ENCODE data around the gene TARM1. TPM values are rescaled to one million over a fixed set of nuclear protein-coding genes. Genes with fewer than 3 reads are reported as not detected.

Gene TARM1
- total RNA-seq (under 1 TPM in 1 of 2 donors, not detected in 1; 0.71 TPM), polyA plus RNA-seq (under 1 TPM in 1 of 2 donors, not detected in 1; 0.60 TPM)
- long read RNA-seq, donor 1 = 0 reads
- long read RNA-seq, donor 2 = 0 reads
- long read RNA-seq, donor 3 = 0 reads
- long read RNA-seq, donor 4 = 0 reads
- long read RNA-seq, donor 5 = 0 reads

GRCh38 chr19:54081032-54081431 lies at the start of gene TARM1:
TARM1 (minus strand) TSS chr19:54081365; CDS start chr19:54081340, 25 bp downstream.
- H3K9ac ChIP-seq (ENCODE audit: insufficient read depth in 1 of 2, low read length in 2 of 2) = no peak within 1 kb of the TSS
- ATAC-seq (ENCODE audit: insufficient read depth, low FRiP score) = no peak
- H3K27me3 ChIP-seq (ENCODE audit: control insufficient read depth in 3 of 3, insufficient read depth in 3 of 3, low read length in 2 of 3) = no peaks in the 10 kb centered on the region
- H3K9me3 ChIP-seq (ENCODE audit: control insufficient read depth in 4 of 4, insufficient read depth in 3 of 4, low read length in 3 of 4) = peaks cover 0 to 15% (median 4%) of the 10 kb centered on the region in 4 donors
- H3K4me3 ChIP-seq = no peak within 1 kb of the TSS
- TF ChIP-seq CTCF (IDR thresholded peaks at IDR 0.05; ENCODE audit: control extremely low read depth, extremely low read depth) = no peak
- 42 to 81% methylated on average over 7 of the region's 7 CpGs for WGBS, 2 donors
- H3K4me1 ChIP-seq (ENCODE audit: control insufficient read depth in 5 of 5, insufficient read depth in 5 of 5, low read length in 5 of 5) = no peaks in the 10 kb centered on the region
- H3K36me3 ChIP-seq (ENCODE audit: control insufficient read depth in 4 of 4, insufficient read depth in 4 of 4, low read length in 4 of 4) = no peaks in the 10 kb centered on the region
- DNase-seq = no peak
- H3K27ac ChIP-seq (ENCODE audit: low read depth in 1 of 2, low read length in 1 of 2) = no peak within 1 kb of the TSS

GRCh38 chr19:54129617-54129996 lies 48.4 kb upstream of the TARM1 start:
- WGBS, 2 donors = 97 to 98% methylated on average over 20 of the region's 20 CpGs
- ATAC-seq (ENCODE audit: insufficient read depth, low FRiP score) = no peak
- H3K36me3 ChIP-seq (ENCODE audit: control insufficient read depth in 4 of 4, insufficient read depth in 4 of 4, low read length in 4 of 4) = peaks cover 10 to 63% (median 26%) of the 10 kb centered on the region in 4 donors
- no peak for DNase-seq
- H3K4me3 ChIP-seq = no peak overlapping the region
- no peak overlapping the region for H3K27ac ChIP-seq (ENCODE audit: low read depth in 1 of 2, low read length in 1 of 2)
- H3K9me3 ChIP-seq (ENCODE audit: control insufficient read depth in 4 of 4, insufficient read depth in 3 of 4, low read length in 3 of 4) = no peaks in the 10 kb centered on the region
- no peak for TF ChIP-seq CTCF (IDR thresholded peaks at IDR 0.05; ENCODE audit: control extremely low read depth, extremely low read depth)
- H3K9ac ChIP-seq (ENCODE audit: insufficient read depth in 1 of 2, low read length in 2 of 2) = no peak overlapping the region
- no peaks in the 10 kb centered on the region for H3K4me1 ChIP-seq (ENCODE audit: control insufficient read depth in 5 of 5, insufficient read depth in 5 of 5, low read length in 5 of 5)
- H3K27me3 ChIP-seq (ENCODE audit: control insufficient read depth in 3 of 3, insufficient read depth in 3 of 3, low read length in 2 of 3) = no peaks in the 10 kb centered on the region

- DNase-seq (no peak), ATAC-seq (ENCODE audit: insufficient read depth, low FRiP score) (no peak)
- no peak overlapping the region for H3K4me3 ChIP-seq
- H3K27ac ChIP-seq (ENCODE audit: low read depth in 1 of 2, low read length in 1 of 2) = no peak overlapping the region
- H3K4me1 ChIP-seq (ENCODE audit: control insufficient read depth in 5 of 5, insufficient read depth in 5 of 5, low read length in 5 of 5) = no peaks in the 10 kb centered on the region
- TF ChIP-seq CTCF (IDR thresholded peaks at IDR 0.05; ENCODE audit: control extremely low read depth, extremely low read depth) = no peak
- no peaks in the 10 kb centered on the region for H3K27me3 ChIP-seq (ENCODE audit: control insufficient read depth in 3 of 3, insufficient read depth in 3 of 3, low read length in 2 of 3)
- H3K36me3 ChIP-seq (ENCODE audit: control insufficient read depth in 4 of 4, insufficient read depth in 4 of 4, low read length in 4 of 4) = peaks cover 11 to 69% (median 29%) of the 10 kb centered on the region in 4 donors
- 97% methylated on average over 40 to 41 of the region's 41 CpGs for WGBS, 2 donors
- no peak overlapping the region for H3K9ac ChIP-seq (ENCODE audit: insufficient read depth in 1 of 2, low read length in 2 of 2)
- H3K9me3 ChIP-seq (ENCODE audit: control insufficient read depth in 4 of 4, insufficient read depth in 3 of 4, low read length in 3 of 4) = no peaks in the 10 kb centered on the region
These were observed 47.8 kb upstream of the TARM1 start for GRCh38 chr19:54128796-54129616.
